HepG2 (cell line): ENCODE results near the gene HERC4. TPM values are rescaled to one million over a fixed set of nuclear protein-coding genes. Genes with fewer than 3 reads are reported as not detected.
A peak's percentile ranks its signal among the peaks of the same experiment; 100 is the strongest.

Source experiments
- AGO1 ChIP-seq: fragments of 200-400 bp; formaldehyde crosslinking; IDR thresholded peaks from 2 replicates; pipeline ENCODE4 v1.6.1; 2017; ENCODE audit warnings: mild to moderate bottlenecking, low read depth, low read length, moderate library complexity; ENCODE audit not compliant: poor library complexity, severe bottlenecking
- ATAD3A ChIP-seq: sonication (generic); formaldehyde crosslinking; IDR thresholded peaks from 2 replicates; pipeline ENCODE4 v1.4.0; 2020; ENCODE audit warnings: missing genetic modification reagents
- BCL6 ChIP-seq: IDR thresholded peaks from 2 replicates; pipeline ENCODE4 v1.6.1; 2016; ENCODE audit warnings: missing genetic modification reagents, missing compliant biosample characterization
- HCFC1 ChIP-seq: fragments of 150-350 bp; IDR thresholded peaks from 2 replicates; pipeline ENCODE4 v1.6.1; 2014; ENCODE audit warnings: low read depth, low read length
- KLF15 ChIP-seq: sonication (generic); formaldehyde crosslinking; IDR thresholded peaks from 2 replicates; pipeline ENCODE4 v1.8.1; 2023; ENCODE audit warnings: borderline replicate concordance, mild to moderate bottlenecking, inconsistent platforms, missing genetic modification reagents, mixed read lengths
- LCORL ChIP-seq, 2 experiments: fragments of 450-650 bp in 1 of 2; sonication (generic) in 1 of 2; formaldehyde crosslinking in 1 of 2; IDR thresholded peaks; 2 replicates each; pipeline versions ENCODE4 v1.5.0 to v1.6.1; 2017 to 2020; ENCODE audit warnings: antibody characterized with exemption in 1 of 2, missing genetic modification reagents in 1 of 2
- NR2F6 ChIP-seq, 2 experiments: IDR thresholded peaks; 2 replicates each; pipeline ENCODE4 v1.6.1; 2016; ENCODE audit warnings: antibody characterized with exemption in 1 of 2, mild to moderate bottlenecking in 1 of 2
- ZBTB21 ChIP-seq: sonication (generic); formaldehyde crosslinking; IDR thresholded peaks from 2 replicates; pipeline ENCODE4 v1.4.0; 2020; ENCODE audit warnings: missing genetic modification reagents
- ZNF101 ChIP-seq: sonication (generic); formaldehyde crosslinking; IDR thresholded peaks from 2 replicates; pipeline ENCODE4 v1.4.0; 2020; ENCODE audit warnings: mild to moderate bottlenecking, low read depth, missing genetic modification reagents, borderline replicate concordance
- ZNF543 ChIP-seq: sonication (generic); formaldehyde crosslinking; IDR thresholded peaks from 2 replicates; pipeline ENCODE4 v1.4.0; 2020; ENCODE audit warnings: mild to moderate bottlenecking, missing genetic modification reagents
- ZSCAN9 ChIP-seq: IDR thresholded peaks from 2 replicates; pipeline ENCODE4 v1.6.1; 2016; ENCODE audit warnings: borderline replicate concordance
- polyA plus RNA-seq, 8 experiments: library from polyadenylated mRNA; depleted of rRNA in 3 of 8; stranded (reverse) in 7 of 8; unstranded in 1 of 8; fragments of >200 nt; fragmentation: Illumina TruSeq in 4 of 8; extraction: Trizol in 4 of 8; gene quantifications; 2 replicates each; pipeline versions ENCODE4 v1.2.1 to v1.2.3, GENCODE V29; 2011 to 2016; ENCODE audit warnings: low read depth in 4 of 8, missing spikeins in 1 of 8, mixed read lengths in 1 of 8; ENCODE audit not compliant: insufficient read depth in 1 of 8
- total RNA-seq, 5 experiments: library from RNA; depleted of rRNA; stranded (reverse); fragments of >200 nt; fragmentation: Illumina TruSeq; extraction: Trizol; gene quantifications; 2 replicates each; pipeline ENCODE4 v1.2.3, GENCODE V29; 2016; ENCODE audit warnings: low read depth in 1 of 5
- TF ChIP-seq, protein P1 (sequence below), 2 experiments: sonication (generic) in 1 of 2; formaldehyde crosslinking in 1 of 2; IDR thresholded peaks; 2 replicates each; pipeline versions ENCODE4 v1.4.0 to v1.6.1; 2016 to 2020; ENCODE audit warnings: borderline replicate concordance in 1 of 2, low read depth in 1 of 2, mild to moderate bottlenecking in 1 of 2, missing genetic modification reagents in 1 of 2
- TF ChIP-seq, protein P2 (sequence below): sonication (generic); formaldehyde crosslinking; IDR thresholded peaks from 2 replicates; pipeline ENCODE4 v1.5.0; 2020; ENCODE audit warnings: mild to moderate bottlenecking, missing genetic modification reagents, moderate library complexity
- TF ChIP-seq, protein P3 (sequence below): sonication (generic); formaldehyde crosslinking; IDR thresholded peaks from 2 replicates; pipeline ENCODE4 v1.5.1; 2020; ENCODE audit warnings: missing genetic modification reagents, mild to moderate bottlenecking, borderline replicate concordance

The HERC4 gene
- total and polyA plus RNA-seq, 2 of the 13 experiments (the other 11 are each of a cell fraction or from before 2014, with no cell fraction given) = 9.8 to 20.2 TPM

DNA sequence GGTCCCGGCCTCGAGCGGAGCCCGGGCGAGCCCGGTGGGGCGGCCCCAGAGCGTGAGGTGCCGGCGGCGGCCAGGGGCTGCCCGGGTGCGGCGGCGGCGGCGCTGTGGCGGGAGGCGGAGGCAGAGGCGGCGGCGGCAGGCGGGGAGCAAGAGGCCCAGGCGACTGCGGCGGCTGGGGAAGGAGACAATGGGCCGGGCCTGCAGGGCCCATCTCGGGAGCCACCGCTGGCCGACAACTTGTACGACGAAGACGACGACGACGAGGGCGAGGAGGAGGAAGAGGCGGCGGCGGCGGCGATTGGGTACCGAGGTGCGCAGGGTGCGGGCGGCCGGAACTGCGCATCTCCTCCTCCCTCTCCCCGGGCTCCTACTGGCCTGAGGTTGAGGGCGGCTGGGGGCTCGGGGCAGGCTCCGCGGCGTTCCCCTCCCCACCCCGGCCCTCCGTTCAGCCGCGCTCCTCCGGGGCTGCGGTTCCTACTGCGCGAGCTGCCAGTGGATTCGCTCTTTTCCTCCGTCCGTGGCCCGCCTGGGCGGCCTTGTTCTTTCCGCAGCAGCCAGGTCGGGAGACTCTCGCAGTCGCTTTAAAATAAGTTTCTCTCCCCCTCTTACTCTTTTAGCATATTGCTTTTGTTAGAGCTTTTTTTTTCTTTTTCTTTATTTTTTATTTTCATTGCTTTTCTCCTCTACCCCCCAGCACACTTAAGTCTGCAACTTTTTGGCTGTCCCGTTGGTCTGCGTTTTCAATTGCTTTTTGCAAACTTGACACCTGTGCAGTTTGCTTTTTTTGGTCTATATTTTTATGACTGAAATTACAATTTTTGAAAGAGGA lies 190.0 kb downstream of the HERC4 start (continued):
- TF ChIP-seq, protein P1, sequence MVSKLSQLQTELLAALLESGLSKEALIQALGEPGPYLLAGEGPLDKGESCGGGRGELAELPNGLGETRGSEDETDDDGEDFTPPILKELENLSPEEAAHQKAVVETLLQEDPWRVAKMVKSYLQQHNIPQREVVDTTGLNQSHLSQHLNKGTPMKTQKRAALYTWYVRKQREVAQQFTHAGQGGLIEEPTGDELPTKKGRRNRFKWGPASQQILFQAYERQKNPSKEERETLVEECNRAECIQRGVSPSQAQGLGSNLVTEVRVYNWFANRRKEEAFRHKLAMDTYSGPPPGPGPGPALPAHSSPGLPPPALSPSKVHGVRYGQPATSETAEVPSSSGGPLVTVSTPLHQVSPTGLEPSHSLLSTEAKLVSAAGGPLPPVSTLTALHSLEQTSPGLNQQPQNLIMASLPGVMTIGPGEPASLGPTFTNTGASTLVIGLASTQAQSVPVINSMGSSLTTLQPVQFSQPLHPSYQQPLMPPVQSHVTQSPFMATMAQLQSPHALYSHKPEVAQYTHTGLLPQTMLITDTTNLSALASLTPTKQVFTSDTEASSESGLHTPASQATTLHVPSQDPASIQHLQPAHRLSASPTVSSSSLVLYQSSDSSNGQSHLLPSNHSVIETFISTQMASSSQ (IDR thresholded peaks at IDR 0.05; ENCODE audit: low read depth) = no peak
- TF ChIP-seq, protein P1 (CRISPR knock-in tag; IDR thresholded peaks at IDR 0.05; ENCODE audit: borderline replicate concordance) = no peak
- TF ChIP-seq, protein P2, sequence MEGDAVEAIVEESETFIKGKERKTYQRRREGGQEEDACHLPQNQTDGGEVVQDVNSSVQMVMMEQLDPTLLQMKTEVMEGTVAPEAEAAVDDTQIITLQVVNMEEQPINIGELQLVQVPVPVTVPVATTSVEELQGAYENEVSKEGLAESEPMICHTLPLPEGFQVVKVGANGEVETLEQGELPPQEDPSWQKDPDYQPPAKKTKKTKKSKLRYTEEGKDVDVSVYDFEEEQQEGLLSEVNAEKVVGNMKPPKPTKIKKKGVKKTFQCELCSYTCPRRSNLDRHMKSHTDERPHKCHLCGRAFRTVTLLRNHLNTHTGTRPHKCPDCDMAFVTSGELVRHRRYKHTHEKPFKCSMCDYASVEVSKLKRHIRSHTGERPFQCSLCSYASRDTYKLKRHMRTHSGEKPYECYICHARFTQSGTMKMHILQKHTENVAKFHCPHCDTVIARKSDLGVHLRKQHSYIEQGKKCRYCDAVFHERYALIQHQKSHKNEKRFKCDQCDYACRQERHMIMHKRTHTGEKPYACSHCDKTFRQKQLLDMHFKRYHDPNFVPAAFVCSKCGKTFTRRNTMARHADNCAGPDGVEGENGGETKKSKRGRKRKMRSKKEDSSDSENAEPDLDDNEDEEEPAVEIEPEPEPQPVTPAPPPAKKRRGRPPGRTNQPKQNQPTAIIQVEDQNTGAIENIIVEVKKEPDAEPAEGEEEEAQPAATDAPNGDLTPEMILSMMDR = no peak
- TF ChIP-seq ZNF101 (no peak), NR2F6 (IDR thresholded peaks at IDR 0.05) (no peak), NR2F6 (CRISPR knock-in tag; IDR thresholded peaks at IDR 0.05) (no peak), ATAD3A (CRISPR knock-in tag) (no peak), AGO1 (no peak), ZBTB21 (CRISPR knock-in tag) (no peak), ZNF543 (peak; percentile 44), LCORL (IDR thresholded peaks at IDR 0.05) (no peak), LCORL (CRISPR knock-in tag; IDR thresholded peaks at IDR 0.05) (no peak), HCFC1 (no peak), KLF15 (CRISPR knock-in tag) (no peak), BCL6 (CRISPR knock-in tag) (0 out of 2 replicates have a peak, but pooled peaks have one; percentile 17), ZSCAN9 (CRISPR knock-in tag) (no peak)
- TF ChIP-seq, protein P3, sequence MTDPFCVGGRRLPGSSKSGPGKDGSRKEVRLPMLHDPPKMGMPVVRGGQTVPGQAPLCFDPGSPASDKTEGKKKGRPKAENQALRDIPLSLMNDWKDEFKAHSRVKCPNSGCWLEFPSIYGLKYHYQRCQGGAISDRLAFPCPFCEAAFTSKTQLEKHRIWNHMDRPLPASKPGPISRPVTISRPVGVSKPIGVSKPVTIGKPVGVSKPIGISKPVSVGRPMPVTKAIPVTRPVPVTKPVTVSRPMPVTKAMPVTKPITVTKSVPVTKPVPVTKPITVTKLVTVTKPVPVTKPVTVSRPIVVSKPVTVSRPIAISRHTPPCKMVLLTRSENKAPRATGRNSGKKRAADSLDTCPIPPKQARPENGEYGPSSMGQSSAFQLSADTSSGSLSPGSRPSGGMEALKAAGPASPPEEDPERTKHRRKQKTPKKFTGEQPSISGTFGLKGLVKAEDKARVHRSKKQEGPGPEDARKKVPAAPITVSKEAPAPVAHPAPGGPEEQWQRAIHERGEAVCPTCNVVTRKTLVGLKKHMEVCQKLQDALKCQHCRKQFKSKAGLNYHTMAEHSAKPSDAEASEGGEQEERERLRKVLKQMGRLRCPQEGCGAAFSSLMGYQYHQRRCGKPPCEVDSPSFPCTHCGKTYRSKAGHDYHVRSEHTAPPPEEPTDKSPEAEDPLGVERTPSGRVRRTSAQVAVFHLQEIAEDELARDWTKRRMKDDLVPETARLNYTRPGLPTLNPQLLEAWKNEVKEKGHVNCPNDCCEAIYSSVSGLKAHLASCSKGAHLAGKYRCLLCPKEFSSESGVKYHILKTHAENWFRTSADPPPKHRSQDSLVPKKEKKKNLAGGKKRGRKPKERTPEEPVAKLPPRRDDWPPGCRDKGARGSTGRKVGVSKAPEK (CRISPR knock-in tag) = 0 out of 2 replicates have a peak, but pooled peaks have one; percentile 55
